Occipital lobe (tissue), 2 donors: ENCODE data around the gene USP49. TPM values are rescaled to one million over a fixed set of nuclear protein-coding genes. Genes with fewer than 3 reads are reported as not detected.

Experiments used
- DNase-seq: peaks from one replicate; lab custom pipeline; 2025; lab: John Stamatoyannopoulos, UW
- total RNA-seq: library from RNA; depleted of rRNA; stranded (reverse); fragments of >200 nt; gene quantifications from one replicate; pipeline ENCODE4 v1.2.3, GENCODE V29; 2014

Gene USP49
- total RNA-seq, 1 donor from 2014 or later: 12.5 TPM

- DNase-seq: no peak
Observed at GRCh38 chr6:41877051-41877680, 18.0 kb downstream of the USP49 start.

- no peak for DNase-seq
Observed at GRCh38 chr6:41874741-41875140, 20.4 kb downstream of the USP49 start.

- no peak for DNase-seq
Observed at GRCh38 chr6:41872147-41872546, 23.0 kb downstream of the USP49 start.

GRCh38 chr6:41871691-41872090 lies 23.5 kb downstream of the USP49 start:
- no peak for DNase-seq

- DNase-seq: no peak
Observed at GRCh38 chr6:41859356-41859755, 35.8 kb downstream of the USP49 start.

GRCh38 chr6:41858703-41859102 lies 36.5 kb downstream of the USP49 start:
- no peak for DNase-seq

- no peak for DNase-seq
Observed at GRCh38 chr6:41850861-41851260, 44.3 kb downstream of the USP49 start.

GRCh38 chr6:41846666-41847237 lies 48.4 kb downstream of the USP49 start:
- DNase-seq: no peak

- DNase-seq: no peak
Observed at GRCh38 chr6:41843178-41843577, 52.0 kb downstream of the USP49 start.

- DNase-seq: no peak
Observed at GRCh38 chr6:41840326-41840725, 54.8 kb downstream of the USP49 start.

GRCh38 chr6:41836660-41837052 lies 58.5 kb downstream of the USP49 start:
- no peak for DNase-seq

GRCh38 chr6:41836022-41836659 lies 59.0 kb downstream of the USP49 start:
- DNase-seq: no peak

GRCh38 chr6:41832263-41832662 lies 62.9 kb downstream of the USP49 start:
- no peak for DNase-seq

GRCh38 chr6:41826343-41827022 lies 68.7 kb downstream of the USP49 start:
- DNase-seq: no peak

GRCh38 chr6:41824571-41825569 lies 70.3 kb downstream of the USP49 start:
- DNase-seq: no peak

GRCh38 chr6:41823178-41823577 lies 72.0 kb downstream of the USP49 start:
- DNase-seq: no peak

- no peak for DNase-seq
Observed at GRCh38 chr6:41822021-41822420, 73.2 kb downstream of the USP49 start.

- no peak for DNase-seq
Observed at GRCh38 chr6:41821266-41821665, 73.9 kb downstream of the USP49 start.

GRCh38 chr6:41818271-41819054 lies 76.7 kb downstream of the USP49 start:
- no peak for DNase-seq

- no peak for DNase-seq
Observed at GRCh38 chr6:41815587-41815986, 79.6 kb downstream of the USP49 start.
